ENCODE measurements around the gene BRME1.

- TF ChIP-seq CTCF (IDR thresholded peaks at IDR 0.05), result no peak
- TF ChIP-seq POLR2A (IDR thresholded peaks at IDR 0.05), result no peak
These were observed 5.9 kb downstream of the BRME1 start for GRCh38 chr19:13899912-13900584.

Data from lower leg skin (tissue), 3 donors.